Smooth muscle cell (in vitro differentiated cells): ENCODE measurements around the gene GRK5. TPM values are rescaled to one million over a fixed set of nuclear protein-coding genes. Genes with fewer than 3 reads are reported as not detected.
"Not testable (repeated sequence)": the region's sequence is repeated elsewhere in the genome, so short reads cannot be mapped to it uniquely, and the experiment has no call there.

Source experiments
- DNase-seq: peaks from one replicate; lab custom pipeline; 2025; ENCODE audit not compliant: unreplicated experiment; lab: John Stamatoyannopoulos, UW
- H2AFZ ChIP-seq: fragments of 200-600 bp; sonication (generic); 2 replicates; pipeline ENCODE4 v1.6.0; 2016; ENCODE audit warnings: antibody characterized with exemption, low read depth, mild to moderate bottlenecking
- H3F3A ChIP-seq: fragments of 200-600 bp; sonication (generic); 2 replicates; pipeline ENCODE4 v1.6.0; 2017; ENCODE audit warnings: antibody characterized with exemption, low read depth
- H3K27ac ChIP-seq: fragments of 200-600 bp; sonication (generic); 2 replicates; pipeline ENCODE4 v1.5.1; 2016; ENCODE audit warnings: low read depth, mild to moderate bottlenecking
- H3K27me3 ChIP-seq: fragments of 200-600 bp; sonication (generic); 2 replicates; pipeline ENCODE4 v1.6.1; 2016; ENCODE audit warnings: low read depth, mild to moderate bottlenecking
- H3K36me3 ChIP-seq: fragments of 200-600 bp; sonication (generic); 2 replicates; pipeline ENCODE4 v1.5.1; 2016; ENCODE audit warnings: low read depth
- H3K4me1 ChIP-seq: fragments of 200-600 bp; sonication (generic); 2 replicates; pipeline ENCODE4 v1.5.1; 2016; ENCODE audit warnings: low read depth
- H3K4me2 ChIP-seq: fragments of 200-600 bp; sonication (generic); 2 replicates; pipeline ENCODE4 v1.6.0; 2016; ENCODE audit warnings: mild to moderate bottlenecking
- H3K4me3 ChIP-seq: fragments of 200-600 bp; sonication (generic); 2 replicates; pipeline ENCODE4 v1.5.1; 2016; ENCODE audit warnings: mild to moderate bottlenecking
- H3K79me2 ChIP-seq: fragments of 200-600 bp; sonication (generic); 2 replicates; pipeline ENCODE4 v1.6.0; 2016; ENCODE audit warnings: low read depth, mild to moderate bottlenecking
- H3K9ac ChIP-seq: fragments of 200-600 bp; sonication (generic); 2 replicates; pipeline ENCODE4 v1.6.0; 2016; ENCODE audit warnings: low read depth
- H3K9me3 ChIP-seq: fragments of 200-600 bp; sonication (generic); replicated peaks from 2 replicates; pipeline ENCODE4 v1.5.1; 2016; ENCODE audit warnings: low read depth
- H4K20me1 ChIP-seq: fragments of 200-600 bp; sonication (generic); 2 replicates; pipeline ENCODE4 v1.6.0; 2016; ENCODE audit warnings: low read depth
- WGBS: methylation state at CpG from one replicate; pipeline ENCODE4 v1.1.7; 2016; ENCODE audit warnings: low lambda C conversion rate; 5-methylcytosine and 5-hydroxymethylcytosine counted together
- polyA plus RNA-seq: library from polyadenylated mRNA; unstranded; fragments of >200 nt; fragmentation: Nextera tagmentation; extraction: Ambion mirVana; gene quantifications from 2 replicates; pipeline ENCODE4 v1.2.1, GENCODE V29; 2016
- total RNA-seq: library from RNA; depleted of rRNA; stranded (reverse); fragments of >200 nt; gene quantifications from 2 replicates; pipeline ENCODE4 v1.2.3, GENCODE V29; 2014
- TF ChIP-seq, protein P1 (sequence below): fragments of 200-600 bp; sonication (generic); IDR thresholded peaks from 2 replicates; pipeline ENCODE4 v1.5.1; 2017; ENCODE audit warnings: borderline replicate concordance, mild to moderate bottlenecking, antibody characterized with exemption; ENCODE audit not compliant: insufficient read depth, poor library complexity, severe bottlenecking

The GRK5 gene
- total and polyA plus RNA-seq, 2 experiments from 2014 or later, result 4.4 to 5.2 TPM

GRCh38 chr10:119225083-119225658 is 17.8 kb downstream of the GRK5 start:
- 94% methylated on average over 4 of the region's 4 CpGs for WGBS
- Histone ChIP-seq H3F3A (no peaks in the 10 kb centered on the region), H3K4me2 (no peak overlapping the region), H2AFZ (no peak overlapping the region), H3K79me2 (peaks cover 13% of the 10 kb centered on the region), H4K20me1 (peaks cover 4% of the 10 kb centered on the region), H3K27ac (no peak overlapping the region), H3K27me3 (no peaks in the 10 kb centered on the region), H3K36me3 (no peaks in the 10 kb centered on the region), H3K9me3 (no peaks in the 10 kb centered on the region), H3K4me1 (peaks cover 21% of the 10 kb centered on the region), H3K9ac (no peak overlapping the region), H3K4me3 (no peak overlapping the region)
- DNase-seq, result no peak
- TF ChIP-seq, protein P1, sequence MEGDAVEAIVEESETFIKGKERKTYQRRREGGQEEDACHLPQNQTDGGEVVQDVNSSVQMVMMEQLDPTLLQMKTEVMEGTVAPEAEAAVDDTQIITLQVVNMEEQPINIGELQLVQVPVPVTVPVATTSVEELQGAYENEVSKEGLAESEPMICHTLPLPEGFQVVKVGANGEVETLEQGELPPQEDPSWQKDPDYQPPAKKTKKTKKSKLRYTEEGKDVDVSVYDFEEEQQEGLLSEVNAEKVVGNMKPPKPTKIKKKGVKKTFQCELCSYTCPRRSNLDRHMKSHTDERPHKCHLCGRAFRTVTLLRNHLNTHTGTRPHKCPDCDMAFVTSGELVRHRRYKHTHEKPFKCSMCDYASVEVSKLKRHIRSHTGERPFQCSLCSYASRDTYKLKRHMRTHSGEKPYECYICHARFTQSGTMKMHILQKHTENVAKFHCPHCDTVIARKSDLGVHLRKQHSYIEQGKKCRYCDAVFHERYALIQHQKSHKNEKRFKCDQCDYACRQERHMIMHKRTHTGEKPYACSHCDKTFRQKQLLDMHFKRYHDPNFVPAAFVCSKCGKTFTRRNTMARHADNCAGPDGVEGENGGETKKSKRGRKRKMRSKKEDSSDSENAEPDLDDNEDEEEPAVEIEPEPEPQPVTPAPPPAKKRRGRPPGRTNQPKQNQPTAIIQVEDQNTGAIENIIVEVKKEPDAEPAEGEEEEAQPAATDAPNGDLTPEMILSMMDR, result no peak

- DNase-seq, result no peak
- WGBS, result 93% methylated on average over 6 of the region's 6 CpGs
- Histone ChIP-seq H4K20me1 (peaks cover 4% of the 10 kb centered on the region), H3K4me3 (no peak overlapping the region), H3K4me1 (peaks cover 3% of the 10 kb centered on the region), H2AFZ (no peak overlapping the region), H3F3A (no peaks in the 10 kb centered on the region), H3K4me2 (no peak overlapping the region), H3K27ac (no peak overlapping the region), H3K9ac (no peak overlapping the region), H3K79me2 (peaks cover 11% of the 10 kb centered on the region), H3K27me3 (no peaks in the 10 kb centered on the region), H3K9me3 (no peaks in the 10 kb centered on the region), H3K36me3 (no peaks in the 10 kb centered on the region)
- TF ChIP-seq, protein P1, result no peak
Observed at GRCh38 chr10:119227825-119228224, 20.5 kb downstream of the GRK5 start.

DNA sequence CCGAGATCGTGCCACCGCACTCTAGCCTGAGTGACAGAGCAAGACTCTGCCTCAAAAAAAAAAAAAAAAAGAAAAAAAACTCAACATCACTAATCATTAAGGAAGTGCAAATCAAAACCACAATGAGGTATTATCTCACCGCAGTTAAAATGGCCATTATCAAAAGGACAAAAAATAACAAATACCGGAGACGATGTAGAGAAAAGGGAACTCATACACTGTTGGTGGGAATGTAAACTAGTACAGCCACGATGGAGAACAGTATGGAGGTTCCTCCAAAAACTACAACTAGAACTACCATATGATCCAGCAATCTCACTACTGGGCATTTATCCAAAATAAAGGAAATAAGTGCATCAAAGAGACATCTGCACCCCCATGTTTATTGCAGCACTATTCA is 24.3 kb downstream of the GRK5 start:
- Histone ChIP-seq H3K9ac (no peak overlapping the region), H3F3A (no peaks in the 10 kb centered on the region), H3K4me3 (no peak overlapping the region), H3K4me1 (no peaks in the 10 kb centered on the region), H3K4me2 (no peak overlapping the region), H4K20me1 (no peaks in the 10 kb centered on the region), H3K27me3 (no peaks in the 10 kb centered on the region), H3K27ac (no peak overlapping the region), H3K9me3 (no peaks in the 10 kb centered on the region), H3K79me2 (peaks cover 25% of the 10 kb centered on the region), H2AFZ (no peak overlapping the region), H3K36me3 (no peaks in the 10 kb centered on the region)
- no peak for DNase-seq
- TF ChIP-seq, protein P1, result no peak
- 97% methylated on average over 7 of the region's 7 CpGs for WGBS

GRCh38 chr10:119232439-119232838 is 25.1 kb downstream of the GRK5 start:
- H3K9ac ChIP-seq, H3K4me1 ChIP-seq, H3K27ac ChIP-seq, DNase-seq, H2AFZ ChIP-seq, H3K4me3 ChIP-seq, H3K4me2 ChIP-seq, H3K27me3 ChIP-seq, H3K9me3 ChIP-seq, H3F3A ChIP-seq, H3K36me3 ChIP-seq, H4K20me1 ChIP-seq: not testable (repeated sequence)
- WGBS, result 90% methylated on average over 4 of the region's 4 CpGs
- H3K79me2 ChIP-seq, result peaks cover 25% of the 10 kb centered on the region
